PC-3 (cell line): ENCODE results near the gene USF1. TPM values are rescaled to one million over a fixed set of nuclear protein-coding genes. Genes with fewer than 3 reads are reported as not detected.

Experiments used
- ATAC-seq: fragments of 200-7000 bp; cut with Tn5 transposase; 2 replicates; pipeline ENCODE4 v1.9.1; 2020; ENCODE audit warnings: mild to moderate bottlenecking, moderate library complexity
- BruUV-seq: library from RNA; stranded (reverse); fragments of 400-500 nt; replicated peaks from 2 replicates; lab custom pipeline; 2021; lab: Mats Ljungman, UMichigan
- CTCF ChIA-PET: fragments of 300-600 bp; sonication (Branson Sonifier 250); formaldehyde crosslinking; loops from one replicate; lab custom pipeline; 2022; ENCODE audit warnings: antibody characterized with exemption; lab: Charles Lee
- POLR2A ChIA-PET: fragments of 300-600 bp; sonication (Branson Sonifier 250); formaldehyde crosslinking; loops from one replicate; lab custom pipeline; 2022; ENCODE audit warnings: antibody characterized with exemption; ENCODE audit not compliant: unreplicated experiment; lab: Charles Lee
- DNase-seq: peaks from one replicate; pipeline ENCODE4 v3.0.0-alpha.2; 2015
- H2AFZ ChIP-seq: fragments of 300-600 bp; sonication (generic); 2 replicates; pipeline ENCODE4 v1.6.0; 2016; ENCODE audit warnings: antibody characterized with exemption, low read length
- H3F3A ChIP-seq: fragments of 300-600 bp; sonication (generic); one replicate; pipeline ENCODE4 v1.6.0; 2017; ENCODE audit warnings: antibody characterized with exemption, low read length, control low read depth, mild to moderate bottlenecking; ENCODE audit not compliant: unreplicated experiment
- H3K27ac ChIP-seq: fragments of 300-600 bp; sonication (generic); 2 replicates; pipeline ENCODE4 v1.5.1; 2016; ENCODE audit warnings: mild to moderate bottlenecking, low read length
- H3K27me3 ChIP-seq: fragments of 300-600 bp; sonication (generic); 2 replicates; pipeline ENCODE4 v1.6.1; 2016; ENCODE audit warnings: low read length, mixed read lengths
- H3K36me3 ChIP-seq: fragments of 300-600 bp; sonication (generic); 2 replicates; pipeline ENCODE4 v1.6.1; 2016; ENCODE audit warnings: low read depth, mixed run types, low read length, mixed read lengths
- H3K4me1 ChIP-seq: fragments of 300-600 bp; sonication (generic); 2 replicates; pipeline ENCODE4 v1.5.1; 2016; ENCODE audit warnings: low read length; ENCODE audit not compliant: insufficient read depth
- H3K4me2 ChIP-seq: fragments of 300-600 bp; sonication (generic); 2 replicates; pipeline ENCODE4 v1.6.0; 2016; ENCODE audit warnings: low read length
- H3K4me3 ChIP-seq: fragments of 300-600 bp; sonication (generic); 2 replicates; pipeline ENCODE4 v1.5.1; 2016; ENCODE audit warnings: mild to moderate bottlenecking, low read length, mixed read lengths
- H3K79me2 ChIP-seq: fragments of 300-600 bp; sonication (generic); 2 replicates; pipeline ENCODE4 v1.6.1; 2017; ENCODE audit warnings: low read length, mixed read lengths
- H3K9ac ChIP-seq: fragments of 300-600 bp; sonication (generic); 2 replicates; pipeline ENCODE4 v1.6.0; 2016; ENCODE audit warnings: mild to moderate bottlenecking, low read length
- H3K9me2 ChIP-seq: fragments of 300-600 bp; sonication (generic); replicated peaks from 2 replicates; pipeline ENCODE4 v1.6.1; 2016; ENCODE audit warnings: mixed run types, low read length, mixed read lengths
- H3K9me3 ChIP-seq: fragments of 300-600 bp; sonication (generic); 2 replicates; pipeline ENCODE4 v1.6.1; 2016; ENCODE audit warnings: low read length, mixed read lengths
- H4K20me1 ChIP-seq: fragments of 300-600 bp; sonication (generic); 2 replicates; pipeline ENCODE4 v1.6.1; 2016; ENCODE audit warnings: low read length, mixed read lengths
- EZH2 ChIP-seq: fragments of 300-600 bp; sonication (generic); IDR thresholded peaks from one replicate; pipeline ENCODE4 v1.6.1; 2017; ENCODE audit warnings: antibody characterized with exemption, mild to moderate bottlenecking, low read length; ENCODE audit not compliant: unreplicated experiment
- EZH2phosphoT487 ChIP-seq: fragments of 300-600 bp; sonication (generic); IDR thresholded peaks from 2 replicates; pipeline ENCODE4 v1.6.1; 2018; ENCODE audit warnings: mild to moderate bottlenecking, antibody characterized with exemption, low read length, borderline replicate concordance
- intact Hi-C: fragments of 100-400 bp; cut with micrococcal nuclease; formaldehyde crosslinking; loops from 2 replicates; pipeline ENCODE4 v1.9.0; 2023
- total RNA-seq: library from RNA; depleted of rRNA; stranded (reverse); fragments of >200 nt; gene quantifications from 2 replicates; pipeline ENCODE4 v1.2.3, GENCODE V29; 2014
- TF ChIP-seq, protein P1 (sequence below): fragments of 300-600 bp; sonication (generic); conservative IDR thresholded peaks from 2 replicates; pipeline ENCODE4 v1.5.1; 2017; ENCODE audit warnings: antibody characterized with exemption, low read depth, mild to moderate bottlenecking, low read length

USF1 gene
- total RNA-seq, 1 experiment from 2014 or later, result 113 TPM

DNA sequence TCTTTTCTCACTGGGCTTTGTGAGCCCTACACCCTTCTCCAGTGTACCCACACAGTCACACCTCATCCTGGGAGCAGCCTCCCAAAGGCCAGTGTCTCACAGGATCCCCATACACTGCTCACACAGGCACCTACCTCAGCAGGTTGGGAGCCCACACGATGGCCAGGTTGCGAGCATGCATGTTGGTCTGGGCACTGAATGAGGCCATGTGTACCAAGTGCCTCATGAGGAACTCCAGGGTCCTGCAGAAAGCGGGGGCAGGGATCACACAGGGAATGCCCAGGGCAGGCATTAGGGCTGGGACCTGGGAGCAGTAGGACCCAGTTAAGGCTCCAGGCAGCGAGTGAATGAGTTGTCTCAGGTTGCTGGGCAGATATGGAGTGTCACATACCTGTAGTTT lies 8.5 kb upstream of the USF1 start:
- intact Hi-C loops, result no loop called here
- Histone ChIP-seq H3K27me3 (no peaks in the 10 kb centered on the region), H3K4me3 (no peak overlapping the region), H2AFZ (no peak overlapping the region), H3F3A (no peaks in the 10 kb centered on the region), H3K79me2 (no peaks in the 10 kb centered on the region), H3K27ac (no peak overlapping the region), H3K4me2 (no peak overlapping the region), H4K20me1 (no peaks in the 10 kb centered on the region), H3K9me3 (no peaks in the 10 kb centered on the region), H3K9ac (no peak overlapping the region), H3K9me2 (no peaks in the 10 kb centered on the region), H3K36me3 (no peaks in the 10 kb centered on the region), H3K4me1 (no peaks in the 10 kb centered on the region)
- no peak for ATAC-seq
- TF ChIP-seq EZH2phosphoT487, result no peak
- TF ChIP-seq EZH2, result no peak
- TF ChIP-seq, protein P1, sequence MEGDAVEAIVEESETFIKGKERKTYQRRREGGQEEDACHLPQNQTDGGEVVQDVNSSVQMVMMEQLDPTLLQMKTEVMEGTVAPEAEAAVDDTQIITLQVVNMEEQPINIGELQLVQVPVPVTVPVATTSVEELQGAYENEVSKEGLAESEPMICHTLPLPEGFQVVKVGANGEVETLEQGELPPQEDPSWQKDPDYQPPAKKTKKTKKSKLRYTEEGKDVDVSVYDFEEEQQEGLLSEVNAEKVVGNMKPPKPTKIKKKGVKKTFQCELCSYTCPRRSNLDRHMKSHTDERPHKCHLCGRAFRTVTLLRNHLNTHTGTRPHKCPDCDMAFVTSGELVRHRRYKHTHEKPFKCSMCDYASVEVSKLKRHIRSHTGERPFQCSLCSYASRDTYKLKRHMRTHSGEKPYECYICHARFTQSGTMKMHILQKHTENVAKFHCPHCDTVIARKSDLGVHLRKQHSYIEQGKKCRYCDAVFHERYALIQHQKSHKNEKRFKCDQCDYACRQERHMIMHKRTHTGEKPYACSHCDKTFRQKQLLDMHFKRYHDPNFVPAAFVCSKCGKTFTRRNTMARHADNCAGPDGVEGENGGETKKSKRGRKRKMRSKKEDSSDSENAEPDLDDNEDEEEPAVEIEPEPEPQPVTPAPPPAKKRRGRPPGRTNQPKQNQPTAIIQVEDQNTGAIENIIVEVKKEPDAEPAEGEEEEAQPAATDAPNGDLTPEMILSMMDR, result no peak
- ChIA-PET CTCF (no interaction called here), POLR2A (no interaction called here)
- no peak for DNase-seq
- BruUV-seq, result no TSS peak

DNA sequence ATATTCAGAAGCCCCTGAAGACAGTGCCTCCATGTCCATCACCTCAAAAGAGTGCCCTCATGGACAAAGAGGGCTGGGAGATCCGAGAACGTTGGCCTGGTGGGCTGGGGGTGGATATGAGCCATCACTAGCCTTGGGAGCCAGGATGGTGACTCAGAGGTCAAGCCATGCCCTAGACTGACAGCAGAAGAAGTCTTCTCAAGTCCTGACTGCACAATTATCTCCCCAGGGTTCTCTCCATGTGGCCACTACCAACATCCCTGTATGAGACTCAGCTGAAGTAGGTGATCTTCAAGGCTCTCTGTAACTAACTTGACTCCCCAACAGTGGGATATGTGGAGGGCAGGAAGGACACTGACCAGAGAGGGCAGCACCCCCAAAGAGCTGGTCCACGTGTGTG lies 7.1 kb upstream of the USF1 start:
- no peaks in the 10 kb centered on the region for H3K36me3 ChIP-seq
- H4K20me1 ChIP-seq, result no peaks in the 10 kb centered on the region
- no peak overlapping the region for H3K9ac ChIP-seq
- H3K27me3 ChIP-seq, result no peaks in the 10 kb centered on the region
- H3K9me2 ChIP-seq, result no peaks in the 10 kb centered on the region
- no peaks in the 10 kb centered on the region for H3F3A ChIP-seq
- H3K4me1 ChIP-seq, result no peaks in the 10 kb centered on the region
- BruUV-seq, result no TSS peak
- H3K9me3 ChIP-seq, result no peaks in the 10 kb centered on the region
- DNase-seq (no peak), ATAC-seq (no peak)
- POLR2A ChIA-PET, result no interaction called here
- H3K4me3 ChIP-seq, result no peak overlapping the region
- intact Hi-C loops, result no loop called here
- TF ChIP-seq, protein P1, result no peak
- TF ChIP-seq EZH2phosphoT487 (no peak), EZH2 (no peak)
- H3K27ac ChIP-seq, result no peak overlapping the region
- no peak overlapping the region for H2AFZ ChIP-seq
- CTCF ChIA-PET, result no interaction called here
- H3K4me2 ChIP-seq, result no peak overlapping the region
- no peaks in the 10 kb centered on the region for H3K79me2 ChIP-seq

DNA sequence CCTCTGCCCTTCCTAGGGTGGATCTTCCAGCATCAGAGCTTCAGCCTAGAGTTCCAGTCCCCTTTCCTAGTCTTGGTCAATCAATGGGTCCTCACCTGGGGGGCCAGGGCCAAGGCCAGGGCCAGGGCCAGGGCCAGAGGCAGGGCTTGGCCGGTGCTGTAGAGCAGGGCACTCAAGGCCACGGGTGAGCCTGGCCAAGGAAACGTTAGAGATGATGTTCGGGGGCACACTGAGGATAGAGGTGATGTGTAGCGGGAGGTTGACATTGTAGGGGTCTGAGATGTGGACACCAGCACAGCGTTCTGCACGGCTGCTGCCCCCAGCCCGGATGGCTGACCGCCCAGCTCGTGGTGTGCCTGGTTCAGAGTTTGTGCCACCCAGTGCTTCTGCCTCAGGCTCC lies 5.4 kb upstream of the USF1 start:
- no TSS peak for BruUV-seq
- CTCF ChIA-PET, result no interaction called here
- no peak overlapping the region for H3K9ac ChIP-seq
- POLR2A ChIA-PET, result no interaction called here
- intact Hi-C loops, result no loop called here
- no peaks in the 10 kb centered on the region for H3F3A ChIP-seq
- no peaks in the 10 kb centered on the region for H3K27me3 ChIP-seq
- H3K4me1 ChIP-seq, result peaks cover 5% of the 10 kb centered on the region
- ATAC-seq (no peak), DNase-seq (no peak)
- H3K9me2 ChIP-seq, result no peaks in the 10 kb centered on the region
- no peak overlapping the region for H3K4me3 ChIP-seq
- H3K9me3 ChIP-seq, result peaks cover 6% of the 10 kb centered on the region; the same call in 1 of the 2 replicates
- no peak overlapping the region for H3K27ac ChIP-seq
- H3K36me3 ChIP-seq, result peaks cover 4% of the 10 kb centered on the region; the same call in 1 of the 2 replicates
- TF ChIP-seq, protein P1, result no peak
- TF ChIP-seq EZH2phosphoT487, result no peak
- no peak for TF ChIP-seq EZH2
- no peaks in the 10 kb centered on the region for H4K20me1 ChIP-seq
- no peaks in the 10 kb centered on the region for H3K79me2 ChIP-seq
- no peak overlapping the region for H2AFZ ChIP-seq
- H3K4me2 ChIP-seq, result no peak overlapping the region
